Measurements from ENCODE around the gene SRMS. TPM values are rescaled to one million over a fixed set of nuclear protein-coding genes. Genes with fewer than 3 reads are reported as not detected.

SRMS gene
- total and polyA plus RNA-seq, 2 donors (not counting 3 experiments of a cell fraction or from before 2014, with no cell fraction given) = not detected

DNA sequence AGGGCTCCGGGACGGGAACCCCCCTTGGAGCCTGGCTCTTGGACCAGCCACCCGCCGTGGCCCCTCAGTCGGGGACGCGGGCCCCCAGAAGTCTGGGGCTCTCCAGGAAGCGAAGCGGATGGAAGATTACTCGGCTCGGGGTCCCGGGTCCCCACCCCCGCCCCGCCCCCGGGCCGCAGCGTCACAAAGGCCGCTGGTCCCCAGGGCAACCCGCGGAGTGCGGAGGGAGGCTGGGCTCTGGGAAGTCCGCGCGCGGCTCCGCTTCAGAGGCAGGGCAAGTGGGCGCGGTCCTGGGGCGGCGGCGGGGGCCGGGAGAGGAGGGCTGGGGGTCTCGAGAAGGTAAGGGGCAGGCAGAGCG, 6.4 kb upstream of the SRMS start, which contains the start of gene FNDC11:
TSS of gene FNDC11 (plus strand) at position 227 of the 358 bp plus-strand sequence. CDS start 1,505 bp downstream, outside the sequence.
- Histone ChIP-seq H3K27me3 (ENCODE audit: control insufficient read depth in 2 of 2, insufficient read depth in 2 of 2, low read length in 2 of 2) (no peaks in the 10 kb centered on the region), H3K36me3 (ENCODE audit: control insufficient read depth in 2 of 2, extremely low read depth in 1 of 2, insufficient read depth in 2 of 2, low read length in 2 of 2) (no peaks in the 10 kb centered on the region), H2AFZ (ENCODE audit: low read depth, low read length) (peak within 1 kb of the TSS; percentile 94), H3K9me1 (replicated peaks; ENCODE audit: control insufficient read depth, extremely low read depth, insufficient read depth, low read length) (no peaks in the 10 kb centered on the region), H3K4me3 (replicated peaks in 1 of 3; ENCODE audit: insufficient read depth in 1 of 3, low read depth in 1 of 3, low read length in 3 of 3) (peak within 1 kb of the TSS; percentile 56 to 91 (median 72)), H3K79me2 (ENCODE audit: control insufficient read depth, insufficient read depth, low read length) (no peaks in the 10 kb centered on the region), H3K4me2 (ENCODE audit: insufficient read depth, low read length) (peak within 1 kb of the TSS; percentile 86), H3K4me1 (ENCODE audit: control insufficient read depth, extremely low read depth, insufficient read depth, low read length) (no peaks in the 10 kb centered on the region), H3K9ac (replicated peaks; ENCODE audit: extremely low read depth, insufficient read depth, low read length) (peak within 1 kb of the TSS; percentile 35), H3K27ac (ENCODE audit: insufficient read depth, low read depth, low read length) (no peak within 1 kb of the TSS), H4K20me1 (replicated peaks; ENCODE audit: control insufficient read depth, extremely low read depth, insufficient read depth, low read length) (no peaks in the 10 kb centered on the region), H3K9me3 (replicated peaks; ENCODE audit: control insufficient read depth, insufficient read depth, low read length) (no peaks in the 10 kb centered on the region)
- intact Hi-C loops (cut with micrococcal nuclease) (loop anchor here (1.0 kb wide), 1 partner anchor 73 kb away; the partner anchor contains the start of gene GMEB2), dilution Hi-C loops (cut with MboI; ENCODE audit: extremely low pct_ligation_motif_present, low sequenced_read_pairs) (no loop called here)
- ChIA-PET CTCF (no interaction called here), POLR2A (no interaction called here)
- DNase-seq (ENCODE audit: low read depth, low spot score) = no peak
- peak; percentile 8 for FAIRE-seq
- no TSS peak for BruUV-seq (replicated peaks)
- no peak for TF ChIP-seq POLR2AphosphoS5 (IDR thresholded peaks at IDR 0.05; ENCODE audit: insufficient read depth, low read depth, low read length)
- TF ChIP-seq EZH2 (IDR thresholded peaks at IDR 0.05; ENCODE audit: borderline replicate concordance, low read depth, low read length, severe bottlenecking) = no peak
- TF ChIP-seq FOS (IDR thresholded peaks at IDR 0.05; ENCODE audit: borderline replicate concordance, insufficient read depth, low read length) = no peak
- TF ChIP-seq MAX (IDR thresholded peaks at IDR 0.05; ENCODE audit: insufficient read depth, insufficient read length) = no peak
- TF ChIP-seq MYC (IDR thresholded peaks at IDR 0.05; ENCODE audit: low read depth, low read length) = no peak
- TF ChIP-seq JUN (IDR thresholded peaks at IDR 0.05; ENCODE audit: borderline replicate concordance, insufficient read depth, insufficient read length, low read depth) = no peak
- no peak for TF ChIP-seq GATA2 (IDR thresholded peaks at IDR 0.05; ENCODE audit: insufficient read depth, insufficient read length, low read depth, low read length)
- no peak for TF ChIP-seq POLR2A (IDR thresholded peaks at IDR 0.05; ENCODE audit: low read depth, low read length)

All from endothelial cell of umbilical vein (primary cell).